HEK293 (cell line): Measurements from ENCODE around the gene RGS4.

Source experiments
- CTCF ChIA-PET: fragments of 350-600 bp; formaldehyde crosslinking; extraction: SDS; loops from one replicate; lab custom pipeline; 2021; ENCODE audit warnings: antibody characterized with exemption; lab: Yijun Ruan, JAX
- POLR2A ChIA-PET: fragments of 300-600 bp; formaldehyde crosslinking; extraction: SDS; loops from one replicate; lab custom pipeline; 2020; ENCODE audit warnings: antibody characterized with exemption, inconsistent platforms; lab: Yijun Ruan, JAX
- H3K27ac ChIP-seq: fragments of 200-500 bp; sonication (Bioruptor generic); 2 replicates; pipeline ENCODE4 v1.5.1; 2014; ENCODE audit warnings: low read depth, low read length, control low read depth, inconsistent platforms; ENCODE audit errors: extremely low read depth
- H3K36me3 ChIP-seq, 2 experiments: fragments of 200-500 bp in 1 of 2; sonication (Bioruptor generic) in 1 of 2; 1 replicate in 1 of 2; 2 replicates in 1 of 2; pipeline ENCODE4 v1.5.1; 2014 to 2017; ENCODE audit warnings: inconsistent platforms in 2 of 2, low read length in 2 of 2; ENCODE audit not compliant: control insufficient read depth in 2 of 2, insufficient read depth in 1 of 2
- H3K4me1 ChIP-seq: fragments of 200-500 bp; sonication (Bioruptor generic); 2 replicates; pipeline ENCODE4 v1.5.1; 2014; ENCODE audit warnings: mild to moderate bottlenecking, low read length, inconsistent platforms; ENCODE audit not compliant: control insufficient read depth, insufficient read depth
- H3K4me3 ChIP-seq: 2 replicates; pipeline ENCODE4 v1.5.1; 2011; ENCODE audit warnings: low read depth, mild to moderate bottlenecking, control low read depth, low read length, moderate library complexity
- H3K9me3 ChIP-seq: fragments of 200-500 bp; sonication (Bioruptor generic); 2 replicates; pipeline ENCODE4 v1.5.1; 2014; ENCODE audit warnings: low read depth, low read length, inconsistent platforms; ENCODE audit not compliant: control insufficient read depth, insufficient read depth
- ATF2 ChIP-seq: fragments of 450-650 bp; formaldehyde crosslinking; IDR thresholded peaks from 2 replicates; pipeline ENCODE4 v1.5.1; 2016; ENCODE audit warnings: missing biosample characterization, missing genetic modification characterization, low read depth
- HOXD13 ChIP-seq: sonication (generic); formaldehyde crosslinking; IDR thresholded peaks from 2 replicates; pipeline ENCODE4 v1.8.0; 2022; ENCODE audit warnings: missing genetic modification reagents, borderline replicate concordance
- KLF10 ChIP-seq: fragments of 450-650 bp; IDR thresholded peaks from 2 replicates; pipeline ENCODE4 v1.5.1; 2018; ENCODE audit warnings: missing biosample characterization, mild to moderate bottlenecking, missing genetic modification characterization
- MYNN ChIP-seq: fragments of 450-650 bp; formaldehyde crosslinking; IDR thresholded peaks from 2 replicates; pipeline ENCODE4 v1.5.1; 2016; ENCODE audit warnings: missing biosample characterization, missing genetic modification characterization, borderline replicate concordance
- PATZ1 ChIP-seq: fragments of 450-650 bp; formaldehyde crosslinking; IDR thresholded peaks from 2 replicates; pipeline ENCODE4 v1.5.1; 2016; ENCODE audit warnings: missing biosample characterization, missing genetic modification characterization
- SETDB1 ChIP-seq: IDR thresholded peaks from one replicate; pipeline ENCODE4 v1.6.1; 2017; ENCODE audit warnings: mild to moderate bottlenecking, low read length, moderate library complexity, mixed read lengths; ENCODE audit not compliant: insufficient read length
- ZBTB26 ChIP-seq: fragments of 450-650 bp; formaldehyde crosslinking; optimal IDR thresholded peaks from 2 replicates; pipeline ENCODE3; 2016; ENCODE audit warnings: missing biosample characterization, mild to moderate bottlenecking, missing genetic modification characterization
- ZEB2 ChIP-seq: fragments of 450-650 bp; formaldehyde crosslinking; IDR thresholded peaks from 2 replicates; pipeline ENCODE4 v1.5.1; 2016; ENCODE audit warnings: missing biosample characterization, missing genetic modification characterization
- ZFP69B ChIP-seq: fragments of 450-650 bp; formaldehyde crosslinking; IDR thresholded peaks from 2 replicates; pipeline ENCODE4 v1.5.1; 2016; ENCODE audit warnings: missing biosample characterization, missing genetic modification characterization
- ZNF223 ChIP-seq: fragments of 450-650 bp; formaldehyde crosslinking; IDR thresholded peaks from 2 replicates; pipeline ENCODE4 v1.5.1; 2016; ENCODE audit warnings: missing biosample characterization, missing genetic modification characterization
- ZNF26 ChIP-seq: fragments of 450-650 bp; formaldehyde crosslinking; IDR thresholded peaks from 2 replicates; pipeline ENCODE4 v1.5.1; 2016; ENCODE audit warnings: missing biosample characterization, missing genetic modification characterization
- ZNF335 ChIP-seq: fragments of 450-650 bp; formaldehyde crosslinking; conservative IDR thresholded peaks from 2 replicates; pipeline ENCODE4 v1.5.1; 2016; ENCODE audit warnings: missing biosample characterization, missing genetic modification characterization
- ZNF354C ChIP-seq: fragments of 450-650 bp; formaldehyde crosslinking; IDR thresholded peaks from 2 replicates; pipeline ENCODE4 v1.5.1; 2016; ENCODE audit warnings: missing biosample characterization, missing genetic modification characterization, low read depth, borderline replicate concordance
- ZNF473 ChIP-seq: fragments of 450-650 bp; formaldehyde crosslinking; IDR thresholded peaks from 2 replicates; pipeline ENCODE4 v1.5.1; 2017; ENCODE audit warnings: missing biosample characterization, missing genetic modification characterization
- ZNF513 ChIP-seq: fragments of 450-650 bp; IDR thresholded peaks from 2 replicates; pipeline ENCODE4 v1.5.1; 2018; ENCODE audit warnings: missing biosample characterization, missing genetic modification characterization
- ZNF529 ChIP-seq: fragments of 450-650 bp; formaldehyde crosslinking; IDR thresholded peaks from 2 replicates; pipeline ENCODE4 v1.5.1; 2017; ENCODE audit warnings: missing genetic modification characterization, missing biosample characterization; ENCODE audit not compliant: insufficient replicate concordance
- ZNF544 ChIP-seq: fragments of 450-650 bp; formaldehyde crosslinking; IDR thresholded peaks from 2 replicates; pipeline ENCODE4 v1.5.0; 2017; ENCODE audit warnings: missing biosample characterization, missing genetic modification characterization
- ZNF549 ChIP-seq: fragments of 450-650 bp; IDR thresholded peaks from 2 replicates; pipeline ENCODE4 v1.5.1; 2018; ENCODE audit warnings: missing biosample characterization, missing genetic modification characterization, mild to moderate bottlenecking, inconsistent platforms, moderate library complexity
- ZNF558 ChIP-seq: fragments of 450-650 bp; formaldehyde crosslinking; IDR thresholded peaks from 2 replicates; pipeline ENCODE4 v1.5.1; 2016; ENCODE audit warnings: missing biosample characterization, missing genetic modification characterization
- ZNF571 ChIP-seq: fragments of 450-650 bp; formaldehyde crosslinking; IDR thresholded peaks from 2 replicates; pipeline ENCODE4 v1.5.0; 2017; ENCODE audit warnings: missing biosample characterization, missing genetic modification characterization
- ZNF580 ChIP-seq: fragments of 450-650 bp; formaldehyde crosslinking; IDR thresholded peaks from 2 replicates; pipeline ENCODE4 v1.5.1; 2016; ENCODE audit warnings: missing biosample characterization, missing genetic modification characterization
- ZNF664 ChIP-seq: fragments of 450-650 bp; formaldehyde crosslinking; IDR thresholded peaks from 2 replicates; pipeline ENCODE4 v1.5.1; 2016; ENCODE audit warnings: missing biosample characterization, missing genetic modification characterization
- ZNF692 ChIP-seq: fragments of 450-650 bp; formaldehyde crosslinking; IDR thresholded peaks from 2 replicates; pipeline ENCODE4 v1.5.1; 2016; ENCODE audit warnings: missing biosample characterization, missing genetic modification characterization
- ZNF777 ChIP-seq: fragments of 450-650 bp; formaldehyde crosslinking; IDR thresholded peaks from 2 replicates; pipeline ENCODE4 v1.5.1; 2017; ENCODE audit warnings: missing biosample characterization, missing genetic modification characterization, borderline replicate concordance
- ZNF830 ChIP-seq: fragments of 450-650 bp; IDR thresholded peaks from 2 replicates; pipeline ENCODE4 v1.5.0; 2018; ENCODE audit warnings: missing biosample characterization, missing genetic modification characterization, low read depth, mild to moderate bottlenecking, moderate library complexity

The RGS4 gene

GRCh38 chr1:163119707-163120106, 50.5 kb downstream of the RGS4 start:
- TF ChIP-seq ZNF26 (tag by site-specific recombination) (no peak), PATZ1 (tag by site-specific recombination) (no peak), HOXD13 (no peak), ZNF830 (tag by site-specific recombination) (no peak), ZFP69B (tag by site-specific recombination) (no peak), ZNF549 (tag by site-specific recombination) (no peak), ZEB2 (tag by site-specific recombination) (no peak), ZBTB26 (tag by site-specific recombination) (no peak), ZNF558 (tag by site-specific recombination) (no peak), ZNF580 (tag by site-specific recombination) (no peak), MYNN (tag by site-specific recombination) (no peak), ATF2 (tag by site-specific recombination) (no peak), ZNF354C (tag by site-specific recombination) (no peak), ZNF529 (no peak), ZNF777 (tag by site-specific recombination) (no peak), ZNF571 (no peak), ZNF223 (tag by site-specific recombination) (no peak)
- TF ChIP-seq, all 188 proteins: peak for 0
- Histone ChIP-seq H3K27ac (no peak overlapping the region), H3K4me3 (no peak overlapping the region), H3K4me1 (no peaks in the 10 kb centered on the region), H3K9me3 (no peaks in the 10 kb centered on the region), H3K36me3 (no peaks in the 10 kb centered on the region)
- CTCF ChIA-PET, result interaction anchor here (0.6 to 0.8 kb wide), 2 partner anchors 128 to 213 kb away, joined by 3 to 4 read pairs; no protein-coding TSS in a partner anchor
- POLR2A ChIA-PET, result no interaction called here

- no peak overlapping the region for H3K4me3 ChIP-seq
- CTCF ChIA-PET, result interaction anchor here (0.6 to 0.8 kb wide), 2 partner anchors 129 to 214 kb away, joined by 3 to 4 read pairs; no protein-coding TSS in a partner anchor
- H3K27ac ChIP-seq, result no peak overlapping the region
- no peaks in the 10 kb centered on the region for H3K36me3 ChIP-seq
- POLR2A ChIA-PET, result no interaction called here
- H3K9me3 ChIP-seq, result no peaks in the 10 kb centered on the region
- TF ChIP-seq ZNF664 (tag by site-specific recombination), result no peak
- TF ChIP-seq ZNF335 (tag by site-specific recombination), result no peak
- TF ChIP-seq ZNF473 (tag by site-specific recombination), result no peak
- TF ChIP-seq ZNF513 (tag by site-specific recombination), result no peak
- TF ChIP-seq KLF10 (tag by site-specific recombination), result no peak
- no peak for TF ChIP-seq ZNF692 (tag by site-specific recombination)
- TF ChIP-seq ZNF544 (tag by site-specific recombination), result no peak
- no peak for TF ChIP-seq SETDB1
- no peak for TF ChIP-seq ZNF549 (tag by site-specific recombination)
- TF ChIP-seq, all 188 proteins: peak for 0
- no peaks in the 10 kb centered on the region for H3K4me1 ChIP-seq
Measured at GRCh38 chr1:163120372-163120771, 51.2 kb downstream of the RGS4 start.
